Endothelial cell of umbilical vein (primary cell): ENCODE data around the gene RASL12.

Experiments
- CTCF ChIP-seq, 2 donors: IDR thresholded peaks; 1 replicate in 1 of 2; 2 replicates in 1 of 2; pipeline ENCODE4 v1.5.1; 2011; ENCODE audit warnings: low read length in 2 of 2, mild to moderate bottlenecking in 2 of 2, moderate library complexity in 2 of 2, control low read depth in 1 of 2, inconsistent platforms in 1 of 2, low read depth in 1 of 2; ENCODE audit not compliant: insufficient read depth in 1 of 2; ENCODE audit errors: extremely low read depth in 1 of 2
- GATA2 ChIP-seq: IDR thresholded peaks from 2 replicates; pipeline ENCODE4 v1.7.0; 2011; ENCODE audit warnings: low read depth, mild to moderate bottlenecking, moderate library complexity, mixed read lengths, low read length; ENCODE audit not compliant: insufficient read length, insufficient read depth
- MAX ChIP-seq: IDR thresholded peaks from 2 replicates; pipeline ENCODE4 v1.6.1; 2011; ENCODE audit not compliant: insufficient read depth, insufficient read length
- POLR2AphosphoS5 ChIP-seq: IDR thresholded peaks from 2 replicates; pipeline ENCODE4 v1.6.1; 2012; ENCODE audit warnings: low read depth, mild to moderate bottlenecking, control low read depth, low read length, moderate library complexity; ENCODE audit not compliant: insufficient read depth

GRCh38 chr15:65089206-65089824 is 21.5 kb upstream of the RASL12 start:
- TF ChIP-seq GATA2 (no peak), POLR2AphosphoS5 (no peak), MAX (no peak), CTCF (IDR thresholded peaks at IDR 0.05; ENCODE audit: extremely low read depth in 1 of 2, insufficient read depth in 1 of 2, low read depth in 1 of 2, low read length in 2 of 2) (no peak)
